CD4-positive, alpha-beta T cell treated with Interleukin-17A for 1 hour (primary cell): ENCODE measurements around the gene TET2.
"Not testable (repeated sequence)": the region's sequence is repeated elsewhere in the genome, so short reads cannot be mapped to it uniquely, and the experiment has no call there.

Experiments used
- DNase-seq: peaks from one replicate; pipeline ENCODE4 v3.0.0-alpha.2; 2020

The TET2 gene

GRCh38 chr4:105241451-105241850 is 94.8 kb downstream of the TET2 start:
- DNase-seq: no peak

- DNase-seq: no peak
Observed at GRCh38 chr4:105243446-105243845, 96.8 kb downstream of the TET2 start.

GRCh38 chr4:105246712-105247111 is 100.0 kb downstream of the TET2 start:
- no peak for DNase-seq

- DNase-seq: no peak
Observed at GRCh38 chr4:105248613-105249012, 101.9 kb downstream of the TET2 start.

GRCh38 chr4:105257817-105258495 is 111.3 kb downstream of the TET2 start:
- no peak for DNase-seq

GRCh38 chr4:105265689-105266088 is 119.0 kb downstream of the TET2 start:
- DNase-seq: no peak

GRCh38 chr4:105267280-105267679 is 120.6 kb downstream of the TET2 start:
- DNase-seq: no peak

- DNase-seq: peak; percentile 9
Observed at GRCh38 chr4:105272002-105272401, 125.3 kb downstream of the TET2 start.

- no peak for DNase-seq
Observed at GRCh38 chr4:105273230-105273629, 126.6 kb downstream of the TET2 start.

GRCh38 chr4:105274090-105274489 is 127.4 kb downstream of the TET2 start:
- no peak for DNase-seq

- DNase-seq: no peak
Observed at GRCh38 chr4:105274504-105274903, 127.8 kb downstream of the TET2 start.

- no peak for DNase-seq
Observed at GRCh38 chr4:105276361-105277104, 129.9 kb downstream of the TET2 start.

GRCh38 chr4:105277702-105278101 is 131.0 kb downstream of the TET2 start:
- DNase-seq: no peak

- DNase-seq: no peak
Observed at GRCh38 chr4:105279314-105279713, 132.6 kb downstream of the TET2 start.

GRCh38 chr4:105280338-105281123 is 133.9 kb downstream of the TET2 start:
- DNase-seq: no peak

GRCh38 chr4:105281124-105281415 is 134.4 kb downstream of the TET2 start:
- DNase-seq: no peak

- no peak for DNase-seq
Observed at GRCh38 chr4:105282489-105282888, 135.8 kb downstream of the TET2 start.

- no peak for DNase-seq
Observed at GRCh38 chr4:105283501-105283900, 136.8 kb downstream of the TET2 start.

- DNase-seq: no peak
Observed at GRCh38 chr4:105288121-105288520, 141.4 kb downstream of the TET2 start.

- no peak for DNase-seq
Observed at GRCh38 chr4:105291925-105292324, 145.2 kb downstream of the TET2 start.

- no peak for DNase-seq
Observed at GRCh38 chr4:105293360-105293759, 146.7 kb downstream of the TET2 start.

- DNase-seq: no peak
Observed at GRCh38 chr4:105296672-105297071, 150.0 kb downstream of the TET2 start.

GRCh38 chr4:105299027-105299426 is 152.4 kb downstream of the TET2 start:
- DNase-seq: not testable (repeated sequence)

GRCh38 chr4:105304085-105304484 is 157.4 kb downstream of the TET2 start:
- DNase-seq: no peak
